ENCODE results near the gene ASCL1. TPM values are rescaled to one million over a fixed set of nuclear protein-coding genes. Genes with fewer than 3 reads are reported as not detected.

Gene ASCL1
- total RNA-seq, 1 experiment from 2014 or later = not detected

DNA sequence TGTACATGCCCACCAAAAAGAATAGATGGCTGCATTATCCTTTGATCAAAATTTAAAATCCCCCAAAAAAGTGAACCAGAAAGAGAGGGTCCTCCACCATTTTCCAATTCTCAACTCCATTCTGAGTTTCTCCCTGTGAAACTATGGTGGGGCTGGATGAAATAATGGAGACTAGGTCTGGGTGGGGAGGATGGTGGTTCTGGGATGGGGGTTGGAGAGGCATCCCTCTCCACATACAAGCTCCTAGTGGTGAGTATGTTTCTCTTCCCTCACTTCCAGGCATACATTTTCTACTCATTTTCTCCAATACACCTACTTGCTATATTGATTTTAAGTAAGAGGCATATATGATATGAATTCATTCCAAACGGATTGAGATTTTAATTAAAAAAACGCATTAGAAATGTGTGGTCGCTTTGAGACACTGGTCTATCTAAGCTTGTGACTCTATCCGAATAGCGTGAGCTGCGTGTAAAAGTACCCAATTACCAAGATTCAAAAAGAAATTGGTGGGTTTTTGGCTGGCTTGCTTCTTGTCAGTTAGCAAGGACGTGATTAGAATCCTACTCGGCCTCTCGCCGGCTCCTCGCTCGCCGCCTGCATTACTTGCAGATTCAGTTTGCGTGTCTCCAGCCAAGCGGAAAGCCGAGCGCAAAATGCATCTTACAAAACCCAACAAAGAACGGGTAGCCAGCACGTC is 3.4 kb downstream of the ASCL1 start:
- peaks cover 31% of the 10 kb centered on the region for H3K9me3 Mint-ChIP-seq (ENCODE audit: unreplicated experiment)
- no TSS peak for BruUV-seq (replicated peaks)
- no peaks in the 10 kb centered on the region for H3K36me3 Mint-ChIP-seq (ENCODE audit: insufficient read depth, unreplicated experiment)
- intact Hi-C loops (cut with micrococcal nuclease) = no loop called here
- TF ChIP-seq, protein P1, sequence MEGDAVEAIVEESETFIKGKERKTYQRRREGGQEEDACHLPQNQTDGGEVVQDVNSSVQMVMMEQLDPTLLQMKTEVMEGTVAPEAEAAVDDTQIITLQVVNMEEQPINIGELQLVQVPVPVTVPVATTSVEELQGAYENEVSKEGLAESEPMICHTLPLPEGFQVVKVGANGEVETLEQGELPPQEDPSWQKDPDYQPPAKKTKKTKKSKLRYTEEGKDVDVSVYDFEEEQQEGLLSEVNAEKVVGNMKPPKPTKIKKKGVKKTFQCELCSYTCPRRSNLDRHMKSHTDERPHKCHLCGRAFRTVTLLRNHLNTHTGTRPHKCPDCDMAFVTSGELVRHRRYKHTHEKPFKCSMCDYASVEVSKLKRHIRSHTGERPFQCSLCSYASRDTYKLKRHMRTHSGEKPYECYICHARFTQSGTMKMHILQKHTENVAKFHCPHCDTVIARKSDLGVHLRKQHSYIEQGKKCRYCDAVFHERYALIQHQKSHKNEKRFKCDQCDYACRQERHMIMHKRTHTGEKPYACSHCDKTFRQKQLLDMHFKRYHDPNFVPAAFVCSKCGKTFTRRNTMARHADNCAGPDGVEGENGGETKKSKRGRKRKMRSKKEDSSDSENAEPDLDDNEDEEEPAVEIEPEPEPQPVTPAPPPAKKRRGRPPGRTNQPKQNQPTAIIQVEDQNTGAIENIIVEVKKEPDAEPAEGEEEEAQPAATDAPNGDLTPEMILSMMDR (IDR thresholded peaks at IDR 0.05; ENCODE audit: unreplicated experiment) = no peak
- CTCF ChIA-PET = interaction anchor here (0.6 to 2.2 kb wide), 3 partner anchors 12 to 114 kb away, joined by 3 to 10 read pairs (median 3); no protein-coding TSS in a partner anchor
- POLR2A ChIA-PET = no interaction called here
- H3K4me3 Mint-ChIP-seq (ENCODE audit: unreplicated experiment) = no peak overlapping the region
- DNase-seq (ENCODE audit: unreplicated experiment) = no peak
- H3K27ac Mint-ChIP-seq (ENCODE audit: low read depth, unreplicated experiment) = no peak overlapping the region
- H3K4me1 Mint-ChIP-seq (ENCODE audit: insufficient read depth, unreplicated experiment) = no peaks in the 10 kb centered on the region
- peaks cover 14% of the 10 kb centered on the region for H3K27me3 Mint-ChIP-seq (ENCODE audit: insufficient read depth, unreplicated experiment)

DNA sequence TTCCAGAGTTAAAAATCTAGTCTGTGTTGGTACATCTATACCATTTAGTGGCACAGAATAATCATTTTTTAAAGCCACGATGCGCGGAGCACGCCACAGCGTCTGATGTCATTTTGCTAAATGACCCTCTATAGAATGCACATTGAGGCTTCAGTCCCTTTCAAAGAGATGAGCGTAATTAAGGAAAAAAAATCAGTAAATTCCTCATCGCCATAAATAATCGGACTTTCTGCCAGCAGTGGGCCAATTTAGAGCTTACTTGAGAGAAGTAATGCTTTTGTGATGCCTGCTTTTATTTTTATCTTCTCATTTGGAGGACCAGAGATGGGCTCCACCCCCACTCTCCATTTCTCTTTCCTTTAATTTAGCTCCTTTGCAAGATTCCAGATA is 4.0 kb downstream of the ASCL1 start:
- DNase-seq (ENCODE audit: unreplicated experiment) = no peak
- H3K27ac Mint-ChIP-seq (ENCODE audit: low read depth, unreplicated experiment) = no peak overlapping the region
- H3K27me3 Mint-ChIP-seq (ENCODE audit: insufficient read depth, unreplicated experiment) = peaks cover 18% of the 10 kb centered on the region
- TF ChIP-seq, protein P1 (IDR thresholded peaks at IDR 0.05; ENCODE audit: unreplicated experiment) = no peak
- no peaks in the 10 kb centered on the region for H3K4me1 Mint-ChIP-seq (ENCODE audit: insufficient read depth, unreplicated experiment)
- no TSS peak for BruUV-seq (replicated peaks)
- ChIA-PET POLR2A (no interaction called here), CTCF (interaction anchor here (0.9 to 2.2 kb wide), 2 partner anchors 12 to 567 kb away, joined by 3 to 10 read pairs; no protein-coding TSS in a partner anchor)
- peaks cover 33% of the 10 kb centered on the region for H3K9me3 Mint-ChIP-seq (ENCODE audit: unreplicated experiment)
- H3K36me3 Mint-ChIP-seq (ENCODE audit: insufficient read depth, unreplicated experiment) = no peaks in the 10 kb centered on the region
- intact Hi-C loops (cut with micrococcal nuclease) = no loop called here
- no peak overlapping the region for H3K4me3 Mint-ChIP-seq (ENCODE audit: unreplicated experiment)

DNA sequence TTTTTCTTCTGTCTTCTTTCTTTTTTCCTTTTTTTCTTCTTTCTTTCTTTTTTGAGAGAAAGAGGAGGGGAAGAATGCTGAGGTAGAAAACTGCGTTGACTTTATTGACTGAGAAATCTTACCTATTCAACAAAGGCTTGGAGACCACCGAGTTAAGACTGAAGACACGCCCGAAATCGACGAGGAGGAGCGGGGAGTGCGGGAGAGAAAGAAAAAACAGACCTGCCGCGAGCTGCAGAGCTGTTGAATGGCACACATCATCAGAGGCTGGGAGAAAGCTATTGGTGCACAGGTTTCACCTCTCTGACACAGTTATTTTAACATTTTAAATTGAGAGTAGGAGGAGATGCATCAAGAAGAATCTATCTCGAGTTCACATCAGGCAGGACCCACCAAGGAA is 5.1 kb downstream of the ASCL1 start:
- Mint-ChIP-seq H3K4me3 (ENCODE audit: unreplicated experiment) (no peak overlapping the region), H3K4me1 (ENCODE audit: insufficient read depth, unreplicated experiment) (no peaks in the 10 kb centered on the region)
- CTCF ChIA-PET = interaction anchor here (0.9 to 2.2 kb wide), 2 partner anchors 13 to 566 kb away, joined by 3 to 10 read pairs; no protein-coding TSS in a partner anchor

DNA sequence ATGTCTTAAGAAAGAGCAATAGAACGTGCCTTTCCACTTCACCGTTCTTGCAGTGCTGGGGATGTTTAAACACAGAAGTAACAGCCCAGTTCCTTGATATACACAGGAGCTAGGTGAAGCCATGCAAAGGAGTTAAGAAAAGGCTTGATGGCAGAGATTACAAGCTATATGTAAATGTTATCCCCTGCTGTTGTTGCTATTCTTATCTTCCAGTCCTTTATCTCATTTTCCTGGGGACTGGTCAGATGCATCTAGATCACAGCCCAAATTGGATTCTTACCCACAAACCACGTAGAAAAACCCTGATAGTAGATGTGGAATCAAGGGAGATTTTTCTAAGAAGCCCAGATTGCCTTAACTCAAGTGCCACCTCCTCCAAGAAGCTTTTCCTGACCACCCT is 5.5 kb downstream of the ASCL1 start:
- CTCF ChIA-PET = interaction anchor here (2.2 kb wide), 1 partner anchor 14 kb away, joined by 10 read pairs; no protein-coding TSS in a partner anchor
- Mint-ChIP-seq H3K9me3 (ENCODE audit: unreplicated experiment) (peaks cover 33% of the 10 kb centered on the region), H3K4me3 (ENCODE audit: unreplicated experiment) (no peak overlapping the region), H3K4me1 (ENCODE audit: insufficient read depth, unreplicated experiment) (no peaks in the 10 kb centered on the region), H3K36me3 (ENCODE audit: insufficient read depth, unreplicated experiment) (no peaks in the 10 kb centered on the region), H3K27ac (ENCODE audit: low read depth, unreplicated experiment) (no peak overlapping the region), H3K27me3 (ENCODE audit: insufficient read depth, unreplicated experiment) (peaks cover 18% of the 10 kb centered on the region)
- POLR2A ChIA-PET = no interaction called here
- TF ChIP-seq, protein P1 (IDR thresholded peaks at IDR 0.05; ENCODE audit: unreplicated experiment) = no peak
- no TSS peak for BruUV-seq (replicated peaks)
- DNase-seq (ENCODE audit: unreplicated experiment) = no peak
- intact Hi-C loops (cut with micrococcal nuclease) = no loop called here

More for the DNA sequence above, 5.1 kb downstream of the ASCL1 start:
- no TSS peak for BruUV-seq (replicated peaks)
- no peak overlapping the region for H3K27ac Mint-ChIP-seq (ENCODE audit: low read depth, unreplicated experiment)
- no peak for DNase-seq (ENCODE audit: unreplicated experiment)
- TF ChIP-seq, protein P1 (IDR thresholded peaks at IDR 0.05; ENCODE audit: unreplicated experiment) = no peak
- intact Hi-C loops (cut with micrococcal nuclease) = no loop called here
- POLR2A ChIA-PET = no interaction called here
- no peaks in the 10 kb centered on the region for H3K36me3 Mint-ChIP-seq (ENCODE audit: insufficient read depth, unreplicated experiment)
- peaks cover 18% of the 10 kb centered on the region for H3K27me3 Mint-ChIP-seq (ENCODE audit: insufficient read depth, unreplicated experiment)
- peaks cover 33% of the 10 kb centered on the region for H3K9me3 Mint-ChIP-seq (ENCODE audit: unreplicated experiment)
